GM19463 (cell line): Measurements from ENCODE around the gene ERG28.

Source experiments
- ATAC-seq: cut with Tn5 transposase; IDR thresholded peaks from one replicate; pipeline ENCODE4 v1.9.1; 2021; ENCODE audit warnings: mild to moderate bottlenecking, moderate library complexity; ENCODE audit not compliant: unreplicated experiment

ERG28 gene

DNA sequence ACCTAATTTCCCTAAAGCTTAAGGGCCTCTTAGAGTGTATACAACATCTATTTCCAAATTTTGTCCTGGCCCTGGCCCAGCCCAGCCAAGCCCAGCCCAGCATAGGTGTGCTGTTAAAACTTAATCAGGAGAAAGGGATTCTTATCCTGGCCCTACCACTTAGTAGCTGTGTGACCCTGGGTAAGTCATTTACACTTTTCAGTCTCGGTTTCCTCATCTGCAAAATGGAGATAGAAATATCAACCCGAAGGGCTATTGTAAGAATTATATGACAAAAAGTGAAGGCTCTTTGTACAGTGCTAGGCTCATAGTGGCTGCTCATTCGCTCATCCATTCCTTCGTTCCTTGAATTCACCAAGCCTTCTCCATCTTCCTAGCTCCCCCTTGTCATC is 442 bp downstream of the ERG28 start:
- ATAC-seq: no peak

DNA sequence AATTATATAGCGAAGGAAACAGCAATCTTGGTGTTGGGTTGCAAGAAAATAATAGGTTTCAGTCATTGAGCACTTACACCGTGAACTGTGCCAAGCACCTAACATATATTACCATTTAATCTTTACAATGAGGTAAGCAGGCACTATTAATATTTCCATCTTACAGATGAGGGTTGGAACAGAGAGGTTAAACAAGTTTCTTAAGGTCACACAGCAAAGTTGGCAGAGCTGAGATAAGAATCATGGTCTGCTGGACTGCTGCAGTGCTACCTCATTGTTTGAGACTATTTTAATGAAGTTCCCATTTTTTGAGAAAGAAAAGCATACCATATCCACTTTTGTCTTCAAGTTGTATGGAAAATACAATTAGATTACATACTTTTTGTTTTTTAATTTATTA is 1.7 kb downstream of the ERG28 start:
- ATAC-seq: no peak

DNA sequence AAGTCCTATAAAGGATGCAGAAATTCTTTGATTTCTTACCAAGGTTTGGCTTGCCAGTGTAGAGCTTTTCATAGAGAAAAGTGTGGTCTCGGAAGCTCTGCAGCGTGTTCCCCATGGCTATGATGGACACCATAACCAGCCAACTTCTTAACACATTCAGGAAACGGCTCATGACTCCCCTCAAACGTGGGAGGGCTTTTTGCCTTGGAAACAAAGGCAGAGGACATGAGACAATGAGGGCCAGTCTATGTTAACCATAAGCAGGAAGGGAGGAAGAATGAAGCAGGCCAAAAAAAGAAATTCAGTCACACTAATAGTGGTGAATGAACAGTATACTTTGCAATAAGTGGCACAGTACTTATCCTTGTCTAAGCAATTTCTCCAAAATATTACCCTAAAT is 3.3 kb downstream of the ERG28 start:
- no peak for ATAC-seq

DNA sequence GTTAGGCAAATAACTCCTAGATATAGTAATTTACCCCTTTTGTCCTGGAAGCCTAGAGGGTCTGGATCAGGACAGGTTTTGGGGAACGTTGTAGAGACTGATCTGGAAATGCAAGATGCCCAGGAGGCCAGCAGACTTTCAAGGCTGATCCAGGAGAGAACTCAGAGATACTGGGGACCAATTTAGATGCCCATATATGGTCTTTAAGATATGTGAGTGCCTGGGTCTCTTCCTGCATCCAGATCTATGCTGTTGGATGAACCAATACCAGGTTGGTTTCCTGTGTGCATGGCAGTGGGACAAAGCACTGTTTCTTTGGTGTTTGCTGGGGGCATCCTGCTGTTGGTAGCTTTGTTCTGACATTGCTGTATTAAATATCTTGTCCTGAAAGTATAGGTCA is 5.4 kb downstream of the ERG28 start:
- no peak for ATAC-seq

DNA sequence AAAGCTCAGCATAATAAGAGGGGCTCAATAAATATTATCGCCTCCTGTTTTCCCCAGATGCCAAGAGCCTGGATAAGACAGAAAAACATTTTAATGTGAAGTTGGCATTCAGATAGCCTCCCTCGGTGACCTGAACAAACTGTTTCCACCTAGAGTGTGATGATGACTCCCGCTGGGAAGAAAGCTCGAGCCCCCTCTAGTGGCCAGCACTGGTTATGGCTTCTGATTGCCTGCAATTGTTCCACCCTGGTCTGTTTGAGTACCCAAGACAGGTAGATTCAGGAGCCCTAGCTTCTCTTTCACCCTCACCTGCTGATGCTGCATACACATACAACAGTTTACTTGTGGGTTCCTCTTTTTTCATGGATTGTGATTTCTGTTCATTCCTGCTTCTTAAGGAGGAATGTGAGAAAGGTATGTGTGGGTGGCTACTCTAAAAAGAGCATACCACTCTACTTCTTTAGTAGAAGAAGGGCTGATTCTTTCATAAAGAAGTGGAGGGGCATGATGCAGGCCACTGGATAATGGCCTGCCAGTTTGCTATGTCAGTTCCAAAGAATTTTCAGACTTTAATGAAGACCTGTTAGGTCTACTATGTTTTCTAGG is 6.4 kb downstream of the ERG28 start:
- ATAC-seq: no peak

DNA sequence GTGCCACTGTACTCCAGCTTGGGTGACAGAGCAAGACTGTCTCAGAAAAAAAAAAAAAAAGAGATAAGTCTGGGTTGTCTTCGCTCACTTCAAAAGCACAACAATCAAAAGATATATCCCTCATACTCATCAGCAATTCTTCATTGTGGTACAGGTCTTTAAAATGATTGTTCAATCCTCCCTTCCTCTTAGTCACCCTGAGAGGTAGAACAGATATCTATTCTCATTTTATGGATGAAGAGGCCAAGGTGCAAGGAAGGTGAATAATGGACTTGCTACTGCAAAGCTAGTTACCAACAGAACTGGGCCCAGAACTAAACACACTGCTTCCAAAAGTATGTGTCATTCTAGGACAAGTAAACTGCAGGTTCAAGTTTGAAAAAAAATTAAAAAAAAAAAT is 7.1 kb downstream of the ERG28 start:
- ATAC-seq: no peak

DNA sequence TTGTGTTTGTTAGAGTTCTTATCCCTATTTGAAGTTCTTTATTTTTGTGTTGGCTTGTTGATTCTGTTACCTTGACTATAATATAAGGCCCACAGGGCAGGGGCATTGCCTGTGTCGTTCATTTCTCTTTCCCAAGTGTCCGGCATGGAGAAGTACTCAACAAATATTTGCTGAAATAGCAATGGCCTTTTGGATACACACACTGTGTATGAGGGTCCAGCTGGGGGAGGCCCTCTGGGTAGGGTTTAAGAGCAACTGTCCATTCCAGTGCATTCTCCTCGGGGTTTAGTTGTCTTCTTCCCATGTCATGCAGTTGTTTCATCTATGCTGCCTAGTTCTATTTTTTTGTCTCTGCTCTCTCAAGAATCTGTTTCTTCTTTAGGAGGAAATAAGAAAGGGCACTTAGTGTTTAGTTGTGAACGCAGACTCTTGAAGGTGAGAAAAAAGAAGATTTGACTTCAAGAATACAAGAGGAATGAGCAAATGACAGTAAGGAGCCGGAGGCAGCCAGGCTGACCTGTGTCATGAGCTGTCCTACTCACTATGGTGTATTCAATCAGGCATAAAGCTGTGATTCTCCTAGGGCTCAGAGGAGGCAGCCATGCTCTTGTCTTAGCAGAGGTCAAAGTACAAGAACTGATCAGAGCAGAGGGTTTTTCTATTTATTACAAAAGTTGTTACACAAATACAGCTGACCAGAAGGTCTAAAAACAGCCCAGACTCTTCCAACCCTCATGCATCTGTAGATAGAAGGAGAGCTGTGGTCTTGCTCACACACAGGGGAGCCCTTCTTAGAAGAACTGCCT is 10.2 kb downstream of the ERG28 start:
- no peak for ATAC-seq

DNA sequence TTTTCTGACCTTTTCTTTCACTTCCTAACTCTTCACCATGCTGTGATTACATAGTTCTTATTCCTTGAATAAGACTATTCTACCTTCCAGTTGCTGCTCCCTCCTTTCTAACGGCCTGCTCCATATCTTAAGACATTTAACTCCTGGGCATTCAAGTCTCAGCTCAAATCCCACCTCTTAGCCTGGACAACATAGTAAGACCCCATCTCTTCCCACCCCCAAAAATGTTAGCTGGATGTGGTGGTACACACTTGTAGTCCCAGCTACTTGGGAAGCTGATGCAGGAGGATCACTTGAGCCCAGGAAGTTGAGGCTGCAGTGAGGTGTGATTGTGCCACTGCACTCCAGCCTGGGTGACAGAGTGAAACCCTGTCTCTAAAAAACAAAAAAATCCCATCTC is 10.9 kb downstream of the ERG28 start:
- no peak for ATAC-seq

DNA sequence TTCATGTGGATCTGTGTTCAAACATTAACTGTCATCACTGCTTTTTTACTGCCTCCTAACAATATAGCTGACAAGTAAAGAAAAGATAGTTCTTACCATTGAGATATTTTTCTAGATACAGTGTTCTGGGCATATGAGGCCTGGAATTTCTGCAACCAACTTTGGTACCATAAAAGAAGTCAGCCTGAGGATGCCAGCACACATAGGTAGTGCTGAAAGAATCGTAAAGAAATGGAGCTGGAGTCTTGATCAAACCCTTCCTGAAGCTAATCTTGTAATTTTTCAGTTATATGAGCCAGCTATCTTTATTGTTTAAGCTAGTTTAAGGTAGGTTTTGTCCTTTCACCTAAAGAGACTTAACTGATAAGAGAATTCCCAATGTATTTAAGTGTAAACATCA is 11.3 kb downstream of the ERG28 start:
- ATAC-seq: no peak

DNA sequence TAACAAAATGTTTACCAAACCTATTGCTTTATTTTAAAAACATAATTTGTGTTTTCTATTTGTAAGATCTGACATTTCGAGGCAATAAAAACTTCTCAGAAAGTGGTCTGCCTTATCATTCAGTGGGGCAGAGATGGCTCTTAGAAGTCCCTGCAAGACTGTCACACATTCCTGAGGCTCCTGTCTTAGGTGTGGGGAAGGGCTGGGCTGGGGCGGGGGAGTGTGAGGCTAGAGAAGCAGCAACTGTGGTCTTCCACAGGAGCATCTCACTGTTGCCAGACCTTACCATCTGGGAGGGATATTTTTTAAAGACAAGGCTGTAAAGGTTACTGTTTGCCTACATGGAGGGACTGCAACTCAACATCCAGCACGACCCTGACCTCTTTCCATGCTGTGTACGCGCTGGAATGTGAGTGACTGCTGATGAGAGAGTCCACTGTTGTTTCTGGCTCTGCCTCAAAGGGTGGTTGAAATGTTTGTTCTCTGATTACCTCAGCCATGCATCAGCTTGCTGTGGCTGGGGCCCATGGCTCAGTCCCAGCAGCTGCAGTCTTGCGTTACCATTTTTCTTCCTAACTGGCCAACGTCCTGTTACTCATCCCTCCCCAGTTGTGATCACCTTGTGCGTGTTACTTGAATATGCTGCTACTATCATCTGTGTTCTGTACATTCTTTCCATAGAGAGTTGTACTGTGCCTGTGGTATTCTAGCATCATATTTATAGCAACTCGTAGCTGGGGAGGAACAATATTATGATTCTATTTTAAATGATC is 12.4 kb downstream of the ERG28 start:
- ATAC-seq: no peak

DNA sequence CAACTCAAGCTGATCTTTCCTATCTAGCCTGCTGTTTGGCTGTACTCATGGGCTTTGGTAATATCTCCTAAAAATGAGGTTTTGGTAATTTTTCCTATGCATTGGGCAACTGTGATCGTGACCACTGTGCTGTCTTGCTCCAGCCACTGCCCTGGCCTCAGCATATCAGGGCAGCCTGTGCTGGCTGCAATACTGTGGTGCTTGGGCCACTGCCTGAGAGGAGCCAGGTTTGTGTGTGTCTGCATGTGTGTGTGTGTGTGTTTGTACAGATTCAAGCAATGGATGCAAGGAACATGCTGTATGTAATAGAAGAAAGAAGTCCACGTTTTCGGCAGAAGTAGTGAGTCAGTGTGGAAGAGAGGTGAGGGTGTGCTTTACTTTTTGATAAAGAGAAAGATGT is 13.0 kb downstream of the ERG28 start:
- no peak for ATAC-seq

DNA sequence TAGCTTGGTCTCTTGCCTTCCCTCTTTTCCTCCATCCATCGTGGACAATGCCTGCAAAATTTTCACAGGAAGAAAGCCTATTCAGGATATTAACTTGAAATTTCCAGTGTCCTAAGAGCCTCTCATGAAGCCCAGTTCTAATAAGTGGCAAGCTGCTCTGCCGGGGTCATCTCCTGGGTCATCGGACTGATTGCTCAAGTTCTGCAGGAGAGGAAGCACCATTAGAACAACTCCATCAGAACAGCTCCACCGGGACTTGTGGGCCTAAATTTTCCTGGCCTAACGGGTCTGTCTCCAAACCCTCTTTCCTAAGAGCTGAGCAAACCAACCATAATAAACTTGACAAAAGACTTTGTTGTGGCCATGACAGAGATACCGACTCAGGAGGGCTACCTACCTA is 13.9 kb downstream of the ERG28 start:
- no peak for ATAC-seq

DNA sequence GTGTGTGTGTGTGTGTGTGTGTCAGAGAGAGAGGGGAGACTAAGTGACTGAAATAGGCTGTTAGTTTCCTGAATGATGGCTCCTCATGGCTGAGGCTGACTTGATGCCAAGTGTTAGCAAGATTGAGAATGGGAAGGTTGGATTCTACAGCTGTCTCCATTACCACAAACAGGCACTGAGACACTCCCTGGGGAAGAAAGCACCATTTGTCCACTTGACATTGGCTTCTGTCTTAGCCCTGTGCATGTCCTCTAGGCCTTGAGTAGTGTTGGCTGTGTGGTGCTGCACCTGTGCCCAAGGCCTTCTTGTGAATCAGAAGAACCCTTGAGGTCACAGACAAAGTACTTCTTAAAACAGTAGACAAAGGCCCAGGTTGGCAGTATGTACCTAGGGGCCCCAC is 15.6 kb downstream of the ERG28 start:
- ATAC-seq: no peak

DNA sequence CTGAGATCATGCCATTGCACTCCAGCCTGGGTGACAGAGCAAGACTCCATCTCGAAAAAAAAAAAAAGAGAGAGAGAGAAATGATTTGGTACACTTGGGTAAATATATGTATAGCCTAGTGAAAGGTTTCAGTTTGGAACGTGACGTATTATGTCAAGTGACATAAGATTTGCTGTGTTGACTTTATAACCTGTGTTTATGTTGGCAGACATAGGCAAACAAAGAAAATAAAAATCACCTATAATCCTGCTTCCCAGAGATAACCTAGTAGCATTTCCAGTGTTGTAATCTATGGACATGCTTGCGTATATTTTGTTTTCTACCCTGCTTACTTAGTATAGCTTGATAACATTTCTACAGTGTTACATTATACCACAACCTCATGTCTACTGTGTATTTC is 16.7 kb downstream of the ERG28 start:
- ATAC-seq: no peak

DNA sequence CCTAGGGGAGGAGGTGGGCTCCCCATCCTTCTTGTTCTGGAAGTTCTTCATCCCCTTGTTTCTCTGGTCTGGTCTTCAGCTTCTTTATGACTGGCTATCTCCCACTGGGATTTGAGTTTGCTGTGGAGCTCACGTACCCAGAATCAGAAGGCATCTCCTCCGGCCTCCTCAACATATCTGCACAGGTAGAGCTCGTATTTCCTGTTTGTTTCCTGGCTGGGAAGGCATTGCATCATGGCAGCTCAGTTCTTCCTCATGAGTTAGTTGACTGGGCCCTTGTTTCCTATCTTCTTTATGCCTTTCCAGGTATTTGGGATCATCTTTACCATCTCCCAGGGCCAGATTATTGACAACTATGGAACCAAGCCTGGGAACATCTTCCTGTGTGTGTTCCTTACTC is 19.8 kb downstream of the ERG28 start:
- ATAC-seq: no peak

DNA sequence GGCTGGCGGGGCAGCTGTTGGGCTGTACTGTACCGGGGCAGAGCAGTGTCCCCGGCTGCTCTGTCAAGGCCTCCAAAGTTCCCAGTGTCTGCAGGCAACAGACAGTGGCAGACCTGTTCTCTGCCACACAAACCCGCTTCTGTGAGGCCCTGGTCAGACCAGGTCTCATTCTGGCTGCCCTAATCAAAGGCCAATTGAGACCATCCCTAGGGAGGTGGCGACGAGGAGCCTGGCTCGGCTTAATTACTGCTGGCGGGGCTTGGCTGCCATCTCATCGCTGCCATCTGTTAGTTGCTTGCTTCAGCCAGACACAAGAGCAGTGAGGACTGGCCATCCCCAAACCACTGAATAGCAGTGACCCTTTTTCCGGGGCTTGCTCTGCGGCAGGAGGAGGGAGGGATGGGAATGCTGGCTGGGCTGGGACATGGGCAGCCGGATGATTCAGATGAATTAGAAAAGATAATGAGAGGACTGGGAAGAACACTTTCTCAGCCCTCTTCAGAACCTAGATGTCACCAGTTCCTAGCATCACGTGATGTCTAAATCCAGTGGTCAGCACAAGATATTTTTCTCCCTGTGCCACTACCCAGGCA is 24.5 kb downstream of the ERG28 start:
- no peak for ATAC-seq

DNA sequence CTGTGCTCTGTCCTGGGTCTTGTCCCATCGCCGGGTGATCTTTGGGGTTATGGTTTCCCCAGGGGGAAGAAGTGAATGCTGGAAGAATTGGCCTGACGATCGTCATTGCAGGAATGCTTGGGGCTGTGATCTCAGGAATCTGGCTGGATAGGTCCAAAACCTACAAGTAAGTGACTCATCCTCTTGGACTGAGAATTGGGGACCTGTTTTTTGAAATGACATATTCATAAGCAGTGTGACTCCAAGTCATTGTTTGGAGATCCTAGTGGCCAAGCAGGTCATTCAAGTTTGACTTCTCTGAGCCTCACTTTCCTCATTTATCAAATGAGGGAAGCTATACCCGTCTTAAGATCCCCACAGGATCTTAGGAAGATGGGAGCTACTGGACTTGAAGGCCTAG is 25.8 kb downstream of the ERG28 start:
- no peak for ATAC-seq

DNA sequence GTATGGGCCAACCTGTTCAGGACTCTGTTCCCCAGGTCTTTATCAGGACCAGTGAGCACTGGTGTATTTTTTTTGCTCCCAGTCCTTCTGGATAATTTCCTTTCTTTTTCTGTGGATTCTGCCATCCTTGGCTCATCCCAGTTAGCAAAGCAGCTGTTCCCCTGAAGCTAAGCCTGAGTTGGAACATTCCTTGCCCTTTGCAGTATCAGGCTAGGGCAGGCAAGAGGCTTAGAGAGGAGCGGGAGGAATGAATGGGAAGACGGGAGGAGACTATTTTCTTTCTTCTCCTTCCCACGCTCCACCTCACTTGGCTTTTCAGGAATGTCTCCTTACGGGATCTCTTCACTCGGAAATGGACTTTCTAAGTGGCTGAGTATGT is 29.2 kb downstream of the ERG28 start:
- ATAC-seq: no peak

DNA sequence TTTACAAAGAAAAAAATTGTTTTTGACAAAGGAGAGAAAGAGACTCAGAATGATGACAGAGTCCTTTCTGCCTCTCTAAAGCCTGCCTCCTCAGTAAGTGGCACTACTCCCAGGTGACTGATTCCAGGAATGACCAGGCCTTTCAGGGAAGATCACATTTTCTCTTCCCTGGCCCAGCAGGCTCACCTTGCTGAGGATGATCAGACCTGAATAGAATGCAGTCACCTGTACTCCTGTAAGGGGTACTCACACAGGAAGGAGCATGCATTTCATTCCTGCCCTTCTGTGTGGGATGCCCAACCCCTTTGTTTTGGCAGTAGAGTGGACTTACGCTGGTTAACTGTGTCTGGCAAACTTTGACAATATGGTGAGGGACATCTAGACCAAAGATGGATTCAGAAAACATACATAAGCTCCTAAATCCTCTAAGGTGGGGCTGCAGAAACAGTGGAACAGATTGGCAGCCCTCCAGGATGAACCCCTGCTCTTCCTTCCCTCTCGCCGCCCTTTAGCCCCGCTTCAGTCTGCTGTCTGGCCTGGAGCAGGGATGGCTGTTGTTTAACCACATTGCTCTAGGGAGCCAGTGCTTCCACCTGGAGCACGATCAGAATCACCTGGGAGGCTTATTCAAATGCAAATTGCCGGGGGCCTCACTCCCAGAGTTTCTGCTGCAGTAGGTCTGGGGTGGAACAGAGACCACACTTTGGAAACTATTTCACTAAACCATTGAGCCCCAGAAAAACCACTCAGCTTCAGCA is 29.8 kb downstream of the ERG28 start:
- no peak for ATAC-seq

DNA sequence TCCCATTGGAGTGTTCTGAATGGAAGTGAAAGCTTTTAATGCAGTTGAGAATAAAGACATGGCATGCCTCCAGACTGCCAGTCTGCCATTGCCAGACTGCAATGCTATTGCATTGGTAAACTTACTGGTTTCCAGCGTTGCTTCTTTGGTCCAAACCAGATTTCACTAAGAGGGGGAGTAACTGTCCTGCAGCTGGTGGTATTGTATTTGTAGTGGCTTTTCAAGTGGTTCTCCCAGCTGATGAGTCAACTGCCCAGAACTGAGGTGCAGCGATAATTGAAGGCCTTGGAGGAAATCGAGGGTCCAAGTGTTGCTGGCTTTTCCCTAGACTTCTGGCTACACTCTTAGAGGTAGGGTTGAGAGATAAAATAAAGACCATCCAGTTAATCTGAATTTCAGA is 31.9 kb downstream of the ERG28 start:
- no peak for ATAC-seq

DNA sequence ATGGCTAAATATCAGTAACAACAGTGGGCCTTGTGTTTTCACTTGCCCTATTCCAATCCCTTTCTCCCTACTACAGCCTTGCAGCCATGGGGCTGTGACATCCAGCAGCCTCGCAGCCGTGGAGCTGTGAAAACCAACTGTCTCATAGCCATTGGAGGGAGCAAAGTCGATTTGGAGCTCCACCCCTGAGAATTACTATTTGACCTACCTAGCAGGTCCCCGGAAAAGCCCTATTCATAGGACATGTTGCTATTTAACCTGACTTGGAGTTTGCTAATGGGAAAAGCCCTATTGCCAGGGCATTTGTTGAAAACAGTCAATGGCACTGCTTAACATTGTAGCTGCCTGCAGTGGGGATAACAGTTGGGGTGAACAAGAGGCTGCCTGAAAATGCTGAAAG is 33.3 kb downstream of the ERG28 start:
- ATAC-seq: no peak
